ENCODE results near the gene SERPINA10. TPM values are rescaled to one million over a fixed set of nuclear protein-coding genes. Genes with fewer than 3 reads are reported as not detected.

The SERPINA10 gene
- total and polyA plus RNA-seq, 12 donors: 0.13 TPM; not detected in 11

DNA sequence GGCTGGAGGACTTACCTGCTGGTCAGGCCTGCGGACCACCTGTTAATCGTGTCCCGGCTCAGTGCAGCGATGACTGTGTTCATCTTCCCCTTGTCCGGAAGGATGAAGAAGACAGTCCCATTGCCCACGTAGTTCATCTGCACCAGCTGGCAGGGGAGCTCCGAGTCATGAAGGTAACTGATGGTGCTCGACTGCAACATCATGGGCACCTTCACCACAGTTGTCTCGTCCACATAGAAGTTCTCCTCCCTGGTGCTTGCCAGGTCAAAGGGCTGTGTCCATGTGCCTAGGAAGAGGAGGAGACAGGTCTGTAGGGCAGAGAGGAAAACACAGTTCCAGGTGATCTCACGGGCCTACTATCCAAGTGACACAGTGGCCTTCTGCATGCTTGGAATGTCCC lies 16.7 kb upstream of the SERPINA10 start:
- Histone ChIP-seq H3K27ac (no peak overlapping the region), H3K4me3 (no peak overlapping the region), H3K27me3 (no peaks in the 10 kb centered on the region), H3K9me3 (replicated peaks in 1 of 3) (no peaks in the 10 kb centered on the region), H3K4me1 (replicated peaks in 1 of 2) (no peaks in the 10 kb centered on the region), H3K36me3 (replicated peaks in 1 of 2) (no peaks in the 10 kb centered on the region)
- WGBS, 4 donors: 65 to 87% (median 83%) methylated on average over 5 to 10 of the region's 10 CpGs
- peak in 1 of 7 donors; percentile 18 for DNase-seq
- intact Hi-C loops (cut with DNase I): no loop called here
- no peak for TF ChIP-seq POLR2A (IDR thresholded peaks at IDR 0.05)
- TF ChIP-seq, protein P1, sequence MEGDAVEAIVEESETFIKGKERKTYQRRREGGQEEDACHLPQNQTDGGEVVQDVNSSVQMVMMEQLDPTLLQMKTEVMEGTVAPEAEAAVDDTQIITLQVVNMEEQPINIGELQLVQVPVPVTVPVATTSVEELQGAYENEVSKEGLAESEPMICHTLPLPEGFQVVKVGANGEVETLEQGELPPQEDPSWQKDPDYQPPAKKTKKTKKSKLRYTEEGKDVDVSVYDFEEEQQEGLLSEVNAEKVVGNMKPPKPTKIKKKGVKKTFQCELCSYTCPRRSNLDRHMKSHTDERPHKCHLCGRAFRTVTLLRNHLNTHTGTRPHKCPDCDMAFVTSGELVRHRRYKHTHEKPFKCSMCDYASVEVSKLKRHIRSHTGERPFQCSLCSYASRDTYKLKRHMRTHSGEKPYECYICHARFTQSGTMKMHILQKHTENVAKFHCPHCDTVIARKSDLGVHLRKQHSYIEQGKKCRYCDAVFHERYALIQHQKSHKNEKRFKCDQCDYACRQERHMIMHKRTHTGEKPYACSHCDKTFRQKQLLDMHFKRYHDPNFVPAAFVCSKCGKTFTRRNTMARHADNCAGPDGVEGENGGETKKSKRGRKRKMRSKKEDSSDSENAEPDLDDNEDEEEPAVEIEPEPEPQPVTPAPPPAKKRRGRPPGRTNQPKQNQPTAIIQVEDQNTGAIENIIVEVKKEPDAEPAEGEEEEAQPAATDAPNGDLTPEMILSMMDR (IDR thresholded peaks at IDR 0.05): no peak

DNA sequence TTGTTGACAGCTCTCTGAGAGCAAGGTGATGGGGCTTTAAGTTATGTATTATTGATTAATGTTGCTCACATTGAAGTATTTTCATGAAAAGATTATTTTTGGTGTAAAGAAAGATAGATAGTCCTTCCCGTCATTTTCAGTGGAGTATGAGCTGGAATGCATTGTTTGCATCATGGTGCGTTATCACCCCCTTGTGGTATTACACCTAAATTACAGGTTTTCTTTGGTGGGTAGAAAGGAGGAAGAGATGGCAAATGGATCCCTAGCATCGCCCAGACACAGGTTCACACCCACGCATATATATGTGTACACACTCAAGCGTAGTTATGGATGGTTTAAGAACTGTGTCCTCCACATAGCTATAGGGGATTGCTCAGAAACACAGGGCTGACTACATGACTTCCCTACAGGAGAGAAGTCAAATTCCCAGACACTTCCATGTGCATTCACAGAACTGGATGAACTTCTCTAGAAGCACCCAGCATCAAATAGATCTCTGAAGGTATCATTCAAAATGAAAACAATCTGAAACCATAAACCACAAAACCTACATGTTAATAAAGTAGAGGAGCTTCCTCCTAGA lies 14.4 kb upstream of the SERPINA10 start:
- H3K4me3 ChIP-seq: no peak overlapping the region
- no peaks in the 10 kb centered on the region for H3K27me3 ChIP-seq
- DNase-seq: peak in 1 of 7 donors; percentile 2
- H3K27ac ChIP-seq: no peak overlapping the region
- no peaks in the 10 kb centered on the region for H3K9me3 ChIP-seq (replicated peaks in 1 of 3)
- TF ChIP-seq, protein P1 (IDR thresholded peaks at IDR 0.05): no peak
- no peak for TF ChIP-seq POLR2A (IDR thresholded peaks at IDR 0.05)
- H3K4me1 ChIP-seq (replicated peaks in 1 of 2): no peaks in the 10 kb centered on the region
- 27 to 57% (median 43%) methylated on average over 5 of the region's 5 CpGs for WGBS, 4 donors
- no peaks in the 10 kb centered on the region for H3K36me3 ChIP-seq (replicated peaks in 1 of 2)
- intact Hi-C loops (cut with DNase I): no loop called here

DNA sequence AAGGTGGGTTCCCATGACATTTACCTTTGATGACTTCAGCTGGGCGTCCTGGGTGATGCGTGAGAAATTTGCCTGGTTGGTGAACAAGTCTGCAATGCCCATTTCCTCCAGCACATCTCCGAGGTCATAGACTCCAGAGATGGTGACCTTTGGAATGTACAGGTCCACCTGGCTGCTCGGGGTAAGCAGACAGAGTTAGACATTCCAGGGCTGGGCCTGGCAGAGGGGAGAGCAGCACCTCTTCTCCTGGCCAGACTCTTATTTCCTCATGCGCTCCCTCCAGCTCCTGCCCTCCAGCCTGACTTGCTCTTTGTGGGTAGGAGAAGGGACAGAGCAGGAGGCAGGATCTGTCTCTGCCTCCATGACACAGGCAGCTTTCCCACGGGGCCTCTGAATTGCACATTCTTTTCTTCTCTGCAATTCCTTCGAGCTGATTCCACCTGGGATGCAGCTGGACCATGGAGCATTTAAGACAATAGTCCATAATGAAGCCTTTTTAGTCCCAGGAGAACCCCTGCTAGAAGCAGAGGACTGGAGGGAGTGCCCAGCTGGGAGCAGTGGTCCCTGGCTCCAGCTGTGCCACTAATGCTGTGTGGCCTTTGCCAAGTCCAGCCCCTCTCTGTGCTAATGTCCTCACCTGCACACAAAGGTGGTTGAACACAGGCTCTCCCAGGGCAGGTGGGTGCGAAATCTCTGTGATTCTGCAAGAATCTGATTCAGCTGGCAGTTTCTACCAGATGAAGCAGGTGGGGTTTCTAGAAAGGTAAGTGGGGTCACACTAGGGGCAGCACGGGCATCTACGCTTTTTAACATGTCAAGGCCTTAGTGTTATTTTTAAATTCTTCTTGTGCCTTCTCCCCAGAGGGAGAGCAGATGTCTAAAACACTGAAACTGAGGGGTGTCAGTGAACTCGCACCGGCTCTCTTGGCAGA lies 13.2 kb upstream of the SERPINA10 start:
- WGBS, 4 donors: 70 to 78% (median 72%) methylated on average over 11 to 12 of the region's 12 CpGs
- no peaks in the 10 kb centered on the region for H3K4me1 ChIP-seq (replicated peaks in 1 of 2)
- intact Hi-C loops (cut with DNase I): no loop called here
- no peaks in the 10 kb centered on the region for H3K36me3 ChIP-seq (replicated peaks in 1 of 2)
- H3K9me3 ChIP-seq (replicated peaks in 1 of 3): no peaks in the 10 kb centered on the region
- peak in 1 of 7 donors; percentile 35 for DNase-seq
- H3K27ac ChIP-seq: no peak overlapping the region
- no peak for TF ChIP-seq POLR2A (IDR thresholded peaks at IDR 0.05)
- TF ChIP-seq, protein P1 (IDR thresholded peaks at IDR 0.05): no peak
- no peaks in the 10 kb centered on the region for H3K27me3 ChIP-seq
- no peak overlapping the region for H3K4me3 ChIP-seq

GRCh38 chr14:94305620-94306019 lies 12.6 kb upstream of the SERPINA10 start:
- H3K9me3 ChIP-seq (replicated peaks in 1 of 3): no peaks in the 10 kb centered on the region
- 64 to 78% (median 70%) methylated on average over 2 of the region's 2 CpGs for WGBS, 4 donors
- no peak overlapping the region for H3K4me3 ChIP-seq
- peak in 1 of 7 donors; percentile 13 for DNase-seq
- H3K27ac ChIP-seq: no peak overlapping the region
- no peaks in the 10 kb centered on the region for H3K4me1 ChIP-seq (replicated peaks in 1 of 2)
- H3K36me3 ChIP-seq (replicated peaks in 1 of 2): no peaks in the 10 kb centered on the region
- no peaks in the 10 kb centered on the region for H3K27me3 ChIP-seq
- intact Hi-C loops (cut with DNase I): no loop called here
- TF ChIP-seq POLR2A (IDR thresholded peaks at IDR 0.05): no peak
- TF ChIP-seq, protein P1 (IDR thresholded peaks at IDR 0.05): no peak
